GM06990 (cell line): ENCODE measurements around the gene COL15A1.

ENCODE experiments used
- DNase-seq: peaks from one replicate; pipeline ENCODE4 v3.0.0-alpha.2; 2011; ENCODE audit not compliant: insufficient read length; ENCODE audit errors: extremely low read depth
- H3K27me3 ChIP-seq: replicated peaks from 2 replicates; pipeline ENCODE4 v1.6.0; 2011; ENCODE audit warnings: low read length; ENCODE audit not compliant: control insufficient read depth, insufficient read depth
- H3K36me3 ChIP-seq: 2 replicates; pipeline ENCODE4 v1.5.1; 2011; ENCODE audit warnings: low read length; ENCODE audit not compliant: control insufficient read depth, insufficient read depth
- H3K4me3 ChIP-seq: replicated peaks from 2 replicates; pipeline ENCODE4 v1.5.1; 2011; ENCODE audit warnings: low read depth, mild to moderate bottlenecking, control low read depth, low read length
- TF ChIP-seq, protein P1 (sequence below): IDR thresholded peaks from 2 replicates; pipeline ENCODE4 v1.5.1; 2011; ENCODE audit warnings: low read length, control low read depth, mild to moderate bottlenecking, inconsistent platforms; ENCODE audit not compliant: insufficient read depth, poor library complexity, severe bottlenecking

Gene COL15A1

DNA sequence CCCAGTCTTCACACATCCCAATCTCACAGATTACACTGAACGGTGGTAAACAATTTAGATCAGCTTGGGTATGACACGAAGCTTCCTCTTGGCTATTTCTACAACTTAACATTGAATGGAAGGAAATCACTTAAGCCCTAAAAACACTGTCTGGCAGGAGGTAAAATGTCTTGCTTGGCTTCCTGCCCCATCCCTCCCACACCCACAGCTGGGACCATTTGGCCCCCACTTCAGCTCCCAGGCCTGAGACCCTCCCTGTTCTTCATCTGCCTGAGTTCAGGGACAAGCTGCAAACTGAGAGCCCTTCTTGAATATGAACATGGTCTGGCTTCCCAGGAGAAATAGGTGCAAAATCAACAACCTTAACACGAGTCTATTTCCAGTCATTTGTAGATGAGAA, 3.4 kb upstream of the COL15A1 start:
- no peak for DNase-seq
- TF ChIP-seq, protein P1, sequence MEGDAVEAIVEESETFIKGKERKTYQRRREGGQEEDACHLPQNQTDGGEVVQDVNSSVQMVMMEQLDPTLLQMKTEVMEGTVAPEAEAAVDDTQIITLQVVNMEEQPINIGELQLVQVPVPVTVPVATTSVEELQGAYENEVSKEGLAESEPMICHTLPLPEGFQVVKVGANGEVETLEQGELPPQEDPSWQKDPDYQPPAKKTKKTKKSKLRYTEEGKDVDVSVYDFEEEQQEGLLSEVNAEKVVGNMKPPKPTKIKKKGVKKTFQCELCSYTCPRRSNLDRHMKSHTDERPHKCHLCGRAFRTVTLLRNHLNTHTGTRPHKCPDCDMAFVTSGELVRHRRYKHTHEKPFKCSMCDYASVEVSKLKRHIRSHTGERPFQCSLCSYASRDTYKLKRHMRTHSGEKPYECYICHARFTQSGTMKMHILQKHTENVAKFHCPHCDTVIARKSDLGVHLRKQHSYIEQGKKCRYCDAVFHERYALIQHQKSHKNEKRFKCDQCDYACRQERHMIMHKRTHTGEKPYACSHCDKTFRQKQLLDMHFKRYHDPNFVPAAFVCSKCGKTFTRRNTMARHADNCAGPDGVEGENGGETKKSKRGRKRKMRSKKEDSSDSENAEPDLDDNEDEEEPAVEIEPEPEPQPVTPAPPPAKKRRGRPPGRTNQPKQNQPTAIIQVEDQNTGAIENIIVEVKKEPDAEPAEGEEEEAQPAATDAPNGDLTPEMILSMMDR = no peak
- Histone ChIP-seq H3K4me3 (no peak overlapping the region), H3K27me3 (no peaks in the 10 kb centered on the region; the same call in none of the 2 replicates), H3K36me3 (no peaks in the 10 kb centered on the region)

GRCh38 chr9:98941946-98942523, 1.7 kb upstream of the COL15A1 start:
- H3K36me3 ChIP-seq = no peaks in the 10 kb centered on the region
- H3K27me3 ChIP-seq = no peaks in the 10 kb centered on the region; the same call in none of the 2 replicates
- DNase-seq = no peak
- no peak overlapping the region for H3K4me3 ChIP-seq
- TF ChIP-seq, protein P1 = no peak

DNA sequence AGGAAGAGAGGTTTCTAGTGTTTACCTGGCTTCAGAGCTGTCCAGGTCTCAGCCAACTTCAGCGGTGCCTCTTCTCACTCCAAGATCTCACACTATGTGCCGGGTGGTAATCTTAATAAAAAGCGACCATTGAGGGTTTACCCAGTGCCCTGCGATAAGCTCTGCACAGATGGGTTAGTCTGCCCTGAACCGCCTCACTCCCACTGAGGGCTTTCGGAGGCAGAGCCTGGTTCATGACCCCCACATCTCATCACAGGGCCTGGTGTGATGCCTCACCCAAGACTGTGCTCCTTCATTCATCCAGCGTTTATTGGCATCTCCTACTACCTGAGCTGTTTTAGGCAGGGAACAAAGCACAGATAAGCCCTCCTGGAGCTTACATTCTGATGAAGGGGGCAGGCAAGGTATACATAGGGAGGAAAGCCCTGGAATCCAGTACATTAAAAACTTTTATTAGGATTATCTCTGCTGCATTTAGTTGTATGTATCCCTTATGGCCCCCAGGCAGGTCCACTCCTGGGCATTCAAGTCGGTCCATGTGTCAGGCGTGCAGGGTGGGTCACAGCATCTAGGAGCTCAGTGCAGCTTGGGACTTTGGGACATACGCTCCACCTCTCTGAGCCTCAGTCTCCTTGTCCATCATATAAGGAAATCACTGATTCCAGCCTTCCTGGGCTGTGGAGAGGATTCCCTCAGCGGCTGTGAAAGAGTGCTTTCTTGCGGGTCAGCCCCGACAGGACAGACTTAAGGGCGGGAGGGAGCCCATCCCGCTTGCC, 613 bp upstream of the COL15A1 start:
- Histone ChIP-seq H3K27me3 (no peaks in the 10 kb centered on the region; the same call in none of the 2 replicates), H3K4me3 (no peak overlapping the region)
- TF ChIP-seq, protein P1 = no peak

GRCh38 chr9:98944057-98944733, 488 bp downstream of the COL15A1 start:
- DNase-seq = peak; percentile 13
- Histone ChIP-seq H3K27me3 (no peaks in the 10 kb centered on the region; the same call in none of the 2 replicates), H3K36me3 (no peaks in the 10 kb centered on the region), H3K4me3 (no peak overlapping the region; the same call in 1 of the 2 replicates)
- TF ChIP-seq, protein P1 = no peak

More for the DNA sequence above, 613 bp upstream of the COL15A1 start:
- H3K36me3 ChIP-seq = no peaks in the 10 kb centered on the region
- DNase-seq = no peak

DNA sequence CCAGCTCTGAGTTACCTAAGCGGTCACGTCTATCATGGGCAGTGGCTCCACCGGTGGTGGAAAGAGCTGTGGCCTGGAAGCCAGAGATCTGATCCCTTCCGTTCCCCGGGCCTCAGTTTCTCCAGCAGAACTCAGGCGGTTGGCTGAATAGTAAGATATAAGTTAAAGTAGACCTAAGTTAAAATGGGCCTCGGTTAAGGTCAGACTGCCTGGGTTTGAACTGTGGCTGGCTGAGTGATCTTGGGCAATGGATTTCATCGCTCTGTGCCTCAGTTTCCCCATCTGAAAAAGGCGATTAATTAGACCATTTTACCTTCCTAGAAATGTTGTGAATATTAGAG, 997 bp downstream of the COL15A1 start:
- DNase-seq = no peak
- no peaks in the 10 kb centered on the region; the same call in none of the 2 replicates for H3K27me3 ChIP-seq
- H3K36me3 ChIP-seq = no peaks in the 10 kb centered on the region
- H3K4me3 ChIP-seq = no peak overlapping the region
- TF ChIP-seq, protein P1 = no peak
